ENCODE results near the gene AIPL1.
A peak's percentile ranks its signal among the peaks of the same experiment; 100 is the strongest.

The AIPL1 gene

GRCh38 chr17:6448473-6448872 is 13.6 kb upstream of the AIPL1 start:
- DNase-seq = no peak

GRCh38 chr17:6446516-6447100 is 11.7 kb upstream of the AIPL1 start:
- DNase-seq = no peak

- DNase-seq = no peak
Measured at GRCh38 chr17:6444571-6445335, 9.8 kb upstream of the AIPL1 start.

- DNase-seq = peak; percentile 97
Measured at GRCh38 chr17:6443692-6444570, 9.0 kb upstream of the AIPL1 start, which contains the start of gene PIMREG. Gene PIMREG (plus strand): TSS chr17:6444455. CDS start chr17:6445111, 656 bp downstream.

- DNase-seq = no peak
Measured at GRCh38 chr17:6442775-6443174, 7.9 kb upstream of the AIPL1 start.

- no peak for DNase-seq
Measured at GRCh38 chr17:6439951-6440350, 5.0 kb upstream of the AIPL1 start.

GRCh38 chr17:6437956-6438355 is 3.0 kb upstream of the AIPL1 start:
- DNase-seq = no peak

GRCh38 chr17:6437466-6437865 is 2.5 kb upstream of the AIPL1 start:
- DNase-seq = no peak

- peak; percentile 87 for DNase-seq
Measured at GRCh38 chr17:6435968-6436367, 1.0 kb upstream of the AIPL1 start.

- DNase-seq = no peak
Measured at GRCh38 chr17:6430769-6431168, 4.2 kb downstream of the AIPL1 start.

GRCh38 chr17:6429266-6429665 is 5.7 kb downstream of the AIPL1 start:
- DNase-seq = no peak

- no peak for DNase-seq
Measured at GRCh38 chr17:6428207-6428965, 6.5 kb downstream of the AIPL1 start.

- peak; percentile 70 for DNase-seq
Measured at GRCh38 chr17:6427279-6427781, 7.6 kb downstream of the AIPL1 start.

- peak; percentile 55 for DNase-seq
Measured at GRCh38 chr17:6426356-6427101, 8.4 kb downstream of the AIPL1 start.

- DNase-seq = peak; percentile 56
Measured at GRCh38 chr17:6425407-6425806, 9.5 kb downstream of the AIPL1 start.

GRCh38 chr17:6423931-6424330 is 11.0 kb downstream of the AIPL1 start:
- no peak for DNase-seq

GRCh38 chr17:6422654-6423241 is 12.2 kb downstream of the AIPL1 start:
- DNase-seq = no peak

GRCh38 chr17:6421700-6422604 is 13.0 kb downstream of the AIPL1 start:
- peak; percentile 89 for DNase-seq

GRCh38 chr17:6420173-6420641 is 14.7 kb downstream of the AIPL1 start:
- DNase-seq = no peak

- no peak for DNase-seq
Measured at GRCh38 chr17:6415616-6416015, 19.3 kb downstream of the AIPL1 start.
